Activated CD4-positive, alpha-beta T cell treated with anti-CD3 and anti-CD28 coated beads, Interleukin-2, amount 10 ng/mL, durations not matched to agents 7 days and 5 days (primary cell): ENCODE data around the gene HGFAC. TPM values are rescaled to one million over a fixed set of nuclear protein-coding genes. Genes with fewer than 3 reads are reported as not detected.

Source experiments
- CTCF ChIA-PET: fragments of 350-600 bp; sonication (Branson Sonifier 250); formaldehyde crosslinking; loops from one replicate; lab custom pipeline; 2021; ENCODE audit warnings: antibody characterized with exemption; lab: Charles Lee
- POLR2A ChIA-PET: fragments of 350-600 bp; sonication (Branson Sonifier 250); formaldehyde crosslinking; loops from one replicate; lab custom pipeline; 2021; ENCODE audit warnings: antibody characterized with exemption; lab: Charles Lee
- DNase-seq: peaks from one replicate; pipeline ENCODE4 v3.0.0-alpha.2; 2020
- H3K27ac Mint-ChIP-seq: one replicate; pipeline ENCODE4 v1.8.0; 2021; ENCODE audit warnings: mild to moderate bottlenecking, moderate library complexity, mixed read lengths
- H3K27me3 Mint-ChIP-seq: one replicate; pipeline ENCODE4 v1.8.0; 2021; ENCODE audit warnings: mixed read lengths
- H3K36me3 Mint-ChIP-seq: one replicate; pipeline ENCODE4 v1.8.0; 2021; ENCODE audit warnings: low read depth, mixed read lengths
- H3K4me1 Mint-ChIP-seq: one replicate; pipeline ENCODE4 v1.8.0; 2021; ENCODE audit warnings: mixed read lengths
- H3K4me3 Mint-ChIP-seq: one replicate; pipeline ENCODE4 v1.8.0; 2021; ENCODE audit warnings: mild to moderate bottlenecking, moderate library complexity, mixed read lengths
- H3K9me3 Mint-ChIP-seq: one replicate; pipeline ENCODE4 v1.8.0; 2021; ENCODE audit warnings: mixed read lengths
- total RNA-seq, 2 experiments: library from RNA; stranded (reverse); gene quantifications; one replicate each; pipeline ENCODE4 v1.2.3, GENCODE V29; 2021

The HGFAC gene
- total RNA-seq, 2 experiments from 2014 or later = 0.10 TPM; not detected in 1

DNA sequence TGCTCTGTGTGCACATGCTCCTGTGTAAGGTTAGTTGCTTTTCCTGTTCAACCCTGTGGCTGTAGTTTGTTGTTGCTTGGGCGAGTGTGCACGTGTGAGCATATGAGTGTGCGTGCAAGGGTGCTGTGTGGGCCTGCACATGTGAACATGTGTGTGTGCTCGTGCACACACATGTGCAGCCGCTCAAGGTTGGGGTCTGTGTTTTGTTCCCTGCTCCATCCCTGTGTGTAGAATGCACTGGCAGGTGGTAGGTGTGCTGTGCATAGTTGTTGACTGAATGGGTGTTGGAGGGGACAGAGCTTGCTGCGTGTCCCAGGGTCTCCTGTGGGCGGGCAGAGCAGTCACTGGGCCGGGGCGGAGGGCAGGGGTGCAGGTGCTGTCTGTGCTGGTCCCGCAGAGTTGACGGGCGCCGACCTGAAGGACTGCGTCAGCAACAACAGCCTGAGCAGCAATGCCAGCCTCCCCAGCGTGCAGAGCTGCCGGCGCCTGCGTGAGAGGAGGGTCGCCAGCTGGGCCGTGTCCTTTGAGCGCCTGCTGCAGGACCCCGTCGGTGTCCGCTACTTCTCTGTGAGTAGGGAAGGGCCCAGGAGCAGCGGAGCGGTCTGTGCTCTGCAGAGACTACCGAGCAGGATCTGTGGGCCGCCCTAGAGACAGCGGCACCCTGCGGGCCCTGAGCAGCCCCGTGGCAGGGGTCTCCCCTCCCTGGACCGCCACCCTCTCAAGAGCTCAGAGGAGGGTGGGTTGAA, 27.9 kb upstream of the HGFAC start:
- ChIA-PET CTCF (interaction anchor here (0.6 kb wide), 1 partner anchor 255 kb away, joined by 4 read pairs; no protein-coding TSS in a partner anchor), POLR2A (no interaction called here)
- Mint-ChIP-seq H3K27ac (no peak overlapping the region), H3K36me3 (no peaks in the 10 kb centered on the region), H3K27me3 (no peaks in the 10 kb centered on the region), H3K4me1 (no peaks in the 10 kb centered on the region), H3K9me3 (no peaks in the 10 kb centered on the region), H3K4me3 (no peak overlapping the region)
- no peak for DNase-seq

DNA sequence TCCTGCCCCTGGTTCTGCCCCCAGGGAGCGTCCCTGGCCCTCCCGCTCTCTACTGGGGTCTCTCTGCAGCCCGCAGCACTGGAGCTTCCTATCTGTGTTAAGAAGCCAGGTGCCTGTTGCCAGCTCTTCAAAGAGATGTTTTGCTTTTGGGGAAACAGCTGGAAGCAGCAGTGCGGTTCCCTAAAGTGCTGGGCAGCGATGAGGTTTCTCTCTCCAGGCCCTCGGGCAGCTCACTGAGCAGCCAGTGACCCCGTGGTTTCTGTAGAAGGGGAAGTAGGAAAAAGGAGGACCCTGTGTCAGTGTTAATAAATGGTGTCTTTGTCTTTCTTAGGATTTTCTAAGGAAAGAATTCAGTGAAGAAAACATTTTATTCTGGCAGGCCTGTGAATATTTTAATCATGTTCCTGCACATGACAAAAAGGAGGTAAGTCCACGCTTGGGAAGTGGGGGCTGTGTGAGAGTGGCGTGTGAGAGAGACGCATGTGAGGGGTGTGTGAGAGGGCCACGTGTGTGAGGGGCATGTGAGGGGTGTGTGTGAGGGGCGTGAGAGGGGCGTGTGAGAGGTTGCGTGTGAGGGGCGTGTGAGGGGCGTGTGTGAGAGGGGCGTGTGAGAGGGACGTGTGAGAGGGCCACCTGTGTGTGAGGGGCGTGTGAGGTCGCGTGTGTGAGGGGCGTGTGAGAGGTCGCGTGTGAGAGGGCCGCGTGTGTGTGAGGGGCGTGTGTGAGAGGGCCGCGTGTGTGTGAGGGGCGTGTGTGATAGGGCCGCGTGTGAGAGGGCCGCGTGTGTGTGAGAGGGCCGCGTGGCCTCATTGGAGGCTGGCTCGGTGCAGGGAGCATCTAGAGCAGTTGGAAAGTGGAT, 27.1 kb upstream of the HGFAC start:
- ChIA-PET CTCF (interaction anchor here (0.6 kb wide), 1 partner anchor 256 kb away, joined by 4 read pairs; no protein-coding TSS in a partner anchor), POLR2A (no interaction called here)
- Mint-ChIP-seq H3K36me3 (no peaks in the 10 kb centered on the region), H3K4me3 (no peak overlapping the region), H3K27me3 (no peaks in the 10 kb centered on the region), H3K27ac (no peak overlapping the region), H3K9me3 (no peaks in the 10 kb centered on the region), H3K4me1 (no peaks in the 10 kb centered on the region)
- no peak for DNase-seq

DNA sequence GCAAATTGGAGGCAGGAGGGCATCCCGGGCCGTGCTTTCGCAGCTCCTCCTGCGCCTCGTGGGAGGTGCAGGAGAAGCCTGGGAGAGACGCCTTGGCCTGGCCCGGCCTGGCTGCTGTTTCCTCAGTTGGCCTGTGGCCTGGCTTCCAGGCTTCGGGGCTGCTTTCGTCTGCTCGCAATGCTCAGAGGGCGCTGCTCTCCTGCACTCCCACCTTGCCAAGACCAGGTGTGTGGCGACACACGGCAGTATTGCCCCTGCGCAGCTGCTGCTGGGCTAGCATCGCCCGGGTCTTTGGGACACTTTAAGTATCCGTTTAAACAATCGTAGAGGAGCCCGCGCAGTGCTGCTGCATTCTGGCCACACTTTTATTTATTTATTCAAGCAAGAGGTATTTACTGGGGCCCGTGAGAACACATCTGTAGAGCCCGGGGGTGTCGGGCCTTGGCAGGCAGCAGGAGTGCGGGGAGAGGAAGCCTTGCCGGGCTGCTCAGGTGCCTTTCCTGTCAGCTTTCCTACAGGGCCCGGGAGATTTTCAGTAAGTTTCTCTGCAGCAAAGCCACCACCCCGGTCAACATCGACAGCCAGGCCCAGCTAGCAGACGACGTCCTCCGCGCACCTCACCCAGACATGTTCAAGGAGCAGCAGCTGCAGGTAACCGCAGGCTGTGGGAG, 26.2 kb upstream of the HGFAC start:
- Mint-ChIP-seq H3K4me1 (no peaks in the 10 kb centered on the region), H3K9me3 (no peaks in the 10 kb centered on the region), H3K4me3 (no peak overlapping the region), H3K27me3 (no peaks in the 10 kb centered on the region), H3K36me3 (no peaks in the 10 kb centered on the region), H3K27ac (no peak overlapping the region)
- ChIA-PET CTCF (no interaction called here), POLR2A (no interaction called here)
- no peak for DNase-seq

DNA sequence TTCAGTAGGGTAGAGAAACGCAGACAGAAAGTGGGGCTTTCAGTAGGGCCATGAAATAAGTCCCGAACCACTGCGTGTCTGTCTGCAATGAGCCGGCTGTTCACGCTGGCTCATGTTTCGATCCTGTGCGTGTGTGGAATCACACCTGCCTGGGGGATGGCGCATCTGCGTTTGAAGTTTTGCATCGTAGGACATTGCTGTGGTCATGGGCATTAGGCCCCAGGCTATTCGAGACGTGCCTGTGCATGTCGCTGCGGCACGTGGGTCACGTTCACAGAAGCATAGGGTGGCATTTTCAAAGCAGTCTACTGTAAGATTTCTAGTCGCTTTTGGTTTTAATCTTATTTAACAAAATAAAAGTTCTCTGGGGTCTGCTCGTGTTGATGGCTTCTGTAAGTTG, 25.5 kb upstream of the HGFAC start:
- POLR2A ChIA-PET = no interaction called here
- CTCF ChIA-PET = no interaction called here
- H3K9me3 Mint-ChIP-seq = no peaks in the 10 kb centered on the region

DNA sequence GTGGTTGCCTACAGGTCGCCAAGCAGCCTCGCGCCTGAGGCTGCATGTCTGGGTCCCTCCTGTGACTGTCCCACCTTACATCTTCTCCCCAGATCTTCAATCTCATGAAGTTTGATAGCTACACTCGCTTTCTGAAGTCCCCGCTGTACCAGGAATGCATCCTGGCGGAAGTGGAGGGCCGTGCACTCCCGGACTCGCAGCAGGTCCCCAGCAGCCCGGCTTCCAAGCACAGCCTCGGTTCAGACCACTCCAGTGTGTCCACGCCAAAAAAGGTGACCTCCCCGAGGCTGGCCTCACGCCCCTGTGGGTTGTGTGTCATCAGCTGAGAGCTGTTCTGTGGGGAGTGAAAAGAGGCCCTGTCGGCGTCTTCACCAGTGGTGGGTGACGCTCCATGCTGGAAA, 24.9 kb upstream of the HGFAC start:
- DNase-seq = no peak

More for the DNA sequence above, 25.5 kb upstream of the HGFAC start:
- H3K27me3 Mint-ChIP-seq = no peaks in the 10 kb centered on the region
- H3K4me1 Mint-ChIP-seq = no peaks in the 10 kb centered on the region
- no peak for DNase-seq
- H3K4me3 Mint-ChIP-seq = no peak overlapping the region
- no peaks in the 10 kb centered on the region for H3K36me3 Mint-ChIP-seq
- H3K27ac Mint-ChIP-seq = no peak overlapping the region

DNA sequence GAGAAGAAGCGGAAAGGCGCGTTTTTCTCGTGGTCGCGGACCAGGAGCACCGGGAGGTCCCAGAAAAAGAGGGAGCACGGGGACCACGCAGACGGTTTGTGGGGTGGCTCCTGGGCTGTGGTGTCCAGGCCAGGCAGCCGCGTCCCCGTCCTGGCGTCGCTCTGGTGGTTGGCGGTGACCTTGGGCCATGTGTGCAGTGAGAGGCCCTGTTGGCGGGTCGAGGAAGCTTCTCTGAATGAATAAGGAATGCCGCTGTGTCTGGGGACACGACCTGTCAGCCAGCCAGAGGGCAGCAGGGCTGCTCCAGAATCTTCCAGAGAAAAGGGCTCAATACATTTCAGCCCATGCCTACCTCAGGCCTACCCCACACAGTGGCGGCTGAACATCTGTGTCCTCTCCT, 24.3 kb upstream of the HGFAC start:
- ChIA-PET POLR2A (no interaction called here), CTCF (interaction anchor here (0.6 to 1.5 kb wide), 2 partner anchors 13 to 359 kb away, joined by 3 to 8 read pairs; no protein-coding TSS in a partner anchor)
- no peaks in the 10 kb centered on the region for H3K9me3 Mint-ChIP-seq
- no peak overlapping the region for H3K4me3 Mint-ChIP-seq
- no peaks in the 10 kb centered on the region for H3K36me3 Mint-ChIP-seq
- H3K27me3 Mint-ChIP-seq = no peaks in the 10 kb centered on the region
- no peak overlapping the region for H3K27ac Mint-ChIP-seq
- DNase-seq = no peak
- H3K4me1 Mint-ChIP-seq = no peaks in the 10 kb centered on the region

More for the DNA sequence above, 24.9 kb upstream of the HGFAC start:
- Mint-ChIP-seq H3K4me1 (no peaks in the 10 kb centered on the region), H3K27ac (no peak overlapping the region), H3K9me3 (no peaks in the 10 kb centered on the region), H3K27me3 (no peaks in the 10 kb centered on the region), H3K36me3 (no peaks in the 10 kb centered on the region), H3K4me3 (no peak overlapping the region)
- POLR2A ChIA-PET = no interaction called here
- CTCF ChIA-PET = interaction anchor here (1.5 kb wide), 1 partner anchor 12 kb away, joined by 3 read pairs; no protein-coding TSS in a partner anchor

DNA sequence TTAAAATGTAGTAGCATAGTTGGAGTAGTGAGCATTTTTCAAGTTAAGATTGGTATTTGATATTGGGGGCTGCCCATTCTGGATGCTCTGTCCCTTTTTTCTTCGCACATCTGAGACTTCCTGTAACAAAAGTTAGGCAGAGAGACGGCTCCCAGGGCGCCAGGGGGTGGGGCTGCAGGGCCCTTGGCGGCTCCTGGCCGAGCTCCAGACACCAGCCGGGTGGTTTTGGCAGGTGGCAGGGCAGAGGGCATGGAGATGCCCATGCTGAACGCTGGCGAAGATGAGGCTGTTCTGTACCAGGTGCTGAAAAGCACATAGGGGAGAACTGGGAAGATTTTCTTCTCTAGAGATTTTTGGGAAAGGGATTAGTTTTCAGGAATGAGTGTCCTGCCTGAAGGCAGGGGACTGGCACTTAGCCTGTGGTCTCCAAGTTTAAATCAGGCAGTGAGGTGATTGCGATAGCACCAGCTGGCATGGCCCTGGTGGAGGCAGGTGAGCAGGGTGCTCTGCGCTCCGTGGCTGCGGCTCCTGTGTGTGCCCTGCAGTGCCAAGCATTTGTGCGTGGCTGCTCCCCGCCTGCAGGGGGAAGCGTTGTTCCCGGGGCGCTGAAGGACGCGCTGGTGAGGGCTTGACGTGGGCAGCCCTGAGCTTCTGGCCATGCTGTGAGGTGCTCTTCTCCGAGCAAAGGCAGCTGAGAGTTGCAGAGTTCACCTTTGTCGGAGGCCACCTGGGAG, 23.6 kb upstream of the HGFAC start:
- CTCF ChIA-PET = interaction anchor here (1.5 kb wide), 1 partner anchor 13 kb away, joined by 3 read pairs; no protein-coding TSS in a partner anchor
- no peak overlapping the region for H3K4me3 Mint-ChIP-seq
- H3K27ac Mint-ChIP-seq = no peak overlapping the region
- H3K9me3 Mint-ChIP-seq = no peaks in the 10 kb centered on the region
- H3K27me3 Mint-ChIP-seq = no peaks in the 10 kb centered on the region
- no peaks in the 10 kb centered on the region for H3K36me3 Mint-ChIP-seq
- H3K4me1 Mint-ChIP-seq = no peaks in the 10 kb centered on the region
- no peak for DNase-seq
- POLR2A ChIA-PET = no interaction called here

DNA sequence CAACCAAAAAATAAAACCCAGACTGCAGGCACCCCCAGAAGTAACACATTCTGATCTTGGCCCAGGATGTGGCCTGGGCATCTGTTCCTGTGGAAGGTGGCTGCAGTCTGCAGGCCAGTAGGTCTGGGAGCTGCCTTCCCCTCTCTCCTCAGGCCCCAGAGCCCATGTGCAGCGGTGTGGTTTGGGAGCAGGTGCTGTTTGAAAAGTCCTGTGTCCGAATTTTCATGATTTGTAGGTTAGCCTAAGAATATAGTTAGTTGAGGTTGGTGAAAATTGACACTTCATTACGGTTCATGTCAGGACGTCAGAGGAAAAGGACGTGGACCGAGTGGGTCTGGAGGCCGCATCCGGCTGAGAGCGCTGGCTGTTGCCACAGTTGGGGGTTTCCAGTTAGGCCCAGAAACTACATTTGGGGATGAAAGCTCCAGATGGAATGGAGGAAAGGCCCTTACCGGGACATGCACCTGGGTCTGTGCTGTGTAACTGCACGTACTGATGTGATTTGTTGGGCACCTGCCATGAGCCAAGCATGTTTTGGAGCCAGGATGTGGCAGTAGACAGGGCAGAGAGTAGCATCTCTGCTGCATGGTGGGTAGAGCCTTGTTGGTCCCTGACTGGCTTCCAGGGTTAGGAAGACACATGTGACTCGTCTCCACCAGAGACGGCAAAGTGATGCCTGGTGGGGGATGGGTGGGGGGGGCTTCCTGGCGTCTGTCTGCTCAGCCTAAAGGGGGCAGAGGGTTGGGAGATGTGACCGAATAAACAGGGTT, 21.7 kb upstream of the HGFAC start:
- no peak overlapping the region for H3K4me3 Mint-ChIP-seq
- ChIA-PET CTCF (no interaction called here), POLR2A (no interaction called here)
- no peaks in the 10 kb centered on the region for H3K9me3 Mint-ChIP-seq
- H3K27me3 Mint-ChIP-seq = no peaks in the 10 kb centered on the region
- H3K4me1 Mint-ChIP-seq = no peaks in the 10 kb centered on the region
- H3K36me3 Mint-ChIP-seq = no peaks in the 10 kb centered on the region
- H3K27ac Mint-ChIP-seq = no peak overlapping the region
- no peak for DNase-seq

DNA sequence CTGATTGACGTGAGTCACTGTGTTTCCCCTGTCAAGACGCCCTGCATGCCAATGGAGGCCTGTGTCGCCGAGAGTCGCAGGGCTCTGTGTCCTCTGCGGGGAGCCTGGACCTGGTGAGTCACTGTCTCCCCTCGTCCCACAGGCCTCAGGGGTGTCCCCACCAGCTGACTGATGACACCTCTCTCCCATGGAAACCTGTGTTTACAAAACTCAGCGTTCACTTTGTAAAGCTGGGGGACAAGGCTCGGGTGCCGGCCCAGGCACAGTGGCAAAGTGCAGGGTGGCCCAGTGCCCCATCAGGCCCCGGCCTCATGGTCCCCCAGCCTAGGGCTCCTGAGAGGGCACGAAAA, 21.2 kb upstream of the HGFAC start:
- H3K4me3 Mint-ChIP-seq = no peak overlapping the region
- no peaks in the 10 kb centered on the region for H3K27me3 Mint-ChIP-seq
- no peak for DNase-seq
- H3K9me3 Mint-ChIP-seq = no peaks in the 10 kb centered on the region
- CTCF ChIA-PET = no interaction called here
- POLR2A ChIA-PET = no interaction called here
- no peak overlapping the region for H3K27ac Mint-ChIP-seq
- no peaks in the 10 kb centered on the region for H3K36me3 Mint-ChIP-seq
- no peaks in the 10 kb centered on the region for H3K4me1 Mint-ChIP-seq

DNA sequence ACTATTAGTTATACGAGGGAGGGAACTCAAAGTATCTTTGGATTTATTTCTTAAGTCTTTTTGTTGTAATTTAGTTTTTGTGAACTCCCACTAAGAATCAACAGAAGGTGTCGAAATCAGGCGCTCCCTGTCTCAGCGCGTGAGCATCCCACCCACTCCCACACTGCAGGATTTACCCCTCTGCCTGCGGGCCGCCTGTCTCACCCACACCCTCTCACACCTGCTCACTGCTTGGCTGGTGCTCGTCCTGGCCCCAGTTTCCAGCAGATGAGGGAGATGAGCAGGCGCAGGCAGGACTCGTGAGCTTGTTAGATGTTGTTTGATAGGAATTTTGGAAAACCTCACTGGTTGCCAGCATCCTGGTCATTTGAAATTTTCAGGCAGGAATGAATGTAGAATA, 20.8 kb upstream of the HGFAC start:
- ChIA-PET CTCF (no interaction called here), POLR2A (no interaction called here)
- DNase-seq = no peak
- no peak overlapping the region for H3K27ac Mint-ChIP-seq
- H3K4me1 Mint-ChIP-seq = no peaks in the 10 kb centered on the region
- H3K4me3 Mint-ChIP-seq = no peak overlapping the region
- no peaks in the 10 kb centered on the region for H3K27me3 Mint-ChIP-seq
- H3K36me3 Mint-ChIP-seq = no peaks in the 10 kb centered on the region
- no peaks in the 10 kb centered on the region for H3K9me3 Mint-ChIP-seq

DNA sequence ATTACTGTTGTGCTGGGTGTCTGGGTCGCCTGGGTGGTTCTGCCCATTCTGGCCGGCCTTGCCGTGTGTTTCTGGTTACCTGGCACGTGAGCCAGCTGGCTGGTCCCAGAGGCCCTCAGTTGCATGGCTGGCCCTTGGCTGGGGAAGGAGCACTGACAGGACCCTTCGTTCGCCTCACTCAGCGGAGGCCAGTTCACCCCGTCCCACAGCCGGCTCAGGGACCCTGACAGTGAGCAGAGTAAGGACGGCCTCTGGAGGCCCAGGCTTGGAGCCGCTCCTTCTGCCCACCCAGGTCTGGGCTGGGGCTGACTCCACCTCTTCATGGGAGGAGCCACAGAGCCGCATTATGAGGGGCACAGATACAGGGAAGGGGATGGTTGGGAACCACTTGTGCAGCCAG, 20.3 kb upstream of the HGFAC start:
- ChIA-PET POLR2A (no interaction called here), CTCF (no interaction called here)
- H3K4me3 Mint-ChIP-seq = no peak overlapping the region
- no peak for DNase-seq
- no peaks in the 10 kb centered on the region for H3K9me3 Mint-ChIP-seq
- H3K27me3 Mint-ChIP-seq = no peaks in the 10 kb centered on the region
- H3K4me1 Mint-ChIP-seq = no peaks in the 10 kb centered on the region
- no peak overlapping the region for H3K27ac Mint-ChIP-seq
- no peaks in the 10 kb centered on the region for H3K36me3 Mint-ChIP-seq

DNA sequence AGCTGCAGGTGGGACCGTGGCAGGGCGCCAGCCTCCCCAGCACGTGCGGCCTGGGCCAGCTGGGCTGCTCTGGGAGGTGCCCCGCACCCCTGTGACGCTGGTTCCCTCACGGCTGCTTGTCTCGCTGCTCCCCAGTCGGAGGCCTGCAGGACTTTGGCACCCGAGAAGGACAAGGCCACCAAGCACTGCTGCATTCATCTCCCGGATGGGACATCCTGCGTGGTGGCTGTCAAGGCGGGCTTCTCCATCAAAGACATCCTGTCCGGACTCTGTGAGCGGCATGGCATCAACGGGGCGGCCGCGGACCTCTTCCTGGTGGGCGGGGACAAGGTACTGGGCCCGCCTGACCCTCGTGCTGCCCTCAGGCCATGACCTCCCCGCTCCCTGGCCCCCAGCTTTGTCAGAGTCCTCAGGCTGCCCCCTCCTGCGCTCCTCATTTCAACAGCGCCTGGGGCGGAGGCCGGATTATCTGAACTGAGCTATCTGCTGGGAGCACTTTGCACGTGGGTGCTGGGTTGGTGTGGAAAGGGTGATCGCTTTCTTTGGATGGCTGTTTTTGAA, 19.4 kb upstream of the HGFAC start:
- Mint-ChIP-seq H3K9me3 (no peaks in the 10 kb centered on the region), H3K4me1 (no peaks in the 10 kb centered on the region), H3K36me3 (no peaks in the 10 kb centered on the region), H3K4me3 (no peak overlapping the region), H3K27me3 (no peaks in the 10 kb centered on the region), H3K27ac (no peak overlapping the region)
- DNase-seq = no peak
- ChIA-PET POLR2A (no interaction called here), CTCF (no interaction called here)
